ENCODE data around the gene DZIP1L.

Gene DZIP1L

DNA sequence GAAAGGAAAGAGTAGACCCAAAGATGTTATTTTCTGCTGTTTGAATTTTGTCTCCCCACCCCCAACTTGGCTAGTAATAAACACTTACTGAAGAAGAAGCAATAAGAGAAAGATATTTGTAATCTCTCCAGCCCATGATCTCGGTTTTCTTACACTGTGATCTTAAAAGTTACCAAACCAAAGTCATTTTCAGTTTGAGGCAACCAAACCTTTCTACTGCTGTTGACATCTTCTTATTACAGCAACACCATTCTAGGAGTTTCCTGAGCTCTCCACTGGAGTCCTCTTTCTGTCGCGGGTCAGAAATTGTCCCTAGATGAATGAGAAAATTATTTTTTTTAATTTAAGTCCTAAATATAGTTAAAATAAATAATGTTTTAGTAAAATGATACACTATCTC is 83.9 kb downstream of the DZIP1L start:
- no peak for DNase-seq

DNA sequence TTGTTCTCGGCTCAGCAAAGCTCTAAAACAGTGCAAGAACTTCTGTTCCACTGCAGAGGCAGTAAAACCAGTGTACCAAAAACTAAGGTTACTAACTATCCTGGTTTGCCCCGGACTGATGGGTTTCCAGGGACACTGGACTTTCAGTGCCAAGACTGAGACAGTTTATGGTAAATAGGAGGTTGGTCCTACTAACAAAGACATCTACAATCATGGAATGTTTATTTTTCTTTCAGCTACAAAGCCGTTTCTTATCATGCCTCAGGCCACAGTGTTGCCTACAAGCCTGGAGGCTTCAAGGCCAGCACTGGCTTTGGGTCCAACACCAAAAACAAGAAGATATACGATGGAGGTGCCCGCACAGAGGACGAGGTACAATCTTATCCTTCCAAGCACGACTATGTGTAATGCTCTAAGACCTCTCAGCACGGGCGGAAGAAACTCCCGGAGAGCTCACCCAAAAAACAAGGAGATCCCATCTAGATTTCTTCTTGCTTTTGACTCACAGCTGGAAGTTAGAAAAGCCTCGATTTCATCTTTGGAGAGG is 84.6 kb downstream of the DZIP1L start:
- no peak for DNase-seq

DNA sequence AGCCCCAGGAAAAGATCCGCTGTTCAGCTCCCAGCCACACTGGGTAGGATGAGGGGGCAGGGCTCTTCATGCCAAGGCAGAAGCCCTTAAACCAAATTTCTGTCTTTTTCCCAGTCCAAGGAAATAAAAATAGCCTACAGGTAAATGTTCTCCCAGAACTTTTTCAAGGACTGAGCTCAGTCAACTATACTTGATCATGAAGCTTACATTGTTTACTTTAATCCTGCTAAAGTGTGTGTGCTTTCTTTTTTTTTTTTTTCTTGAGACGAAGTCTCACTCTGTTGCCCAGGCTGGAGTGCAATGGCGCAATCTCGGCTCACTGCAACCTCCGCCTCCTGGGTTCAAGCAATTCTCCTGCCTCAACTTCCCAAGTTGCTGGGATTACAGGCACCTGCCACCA is 87.6 kb downstream of the DZIP1L start:
- DNase-seq = no peak

DNA sequence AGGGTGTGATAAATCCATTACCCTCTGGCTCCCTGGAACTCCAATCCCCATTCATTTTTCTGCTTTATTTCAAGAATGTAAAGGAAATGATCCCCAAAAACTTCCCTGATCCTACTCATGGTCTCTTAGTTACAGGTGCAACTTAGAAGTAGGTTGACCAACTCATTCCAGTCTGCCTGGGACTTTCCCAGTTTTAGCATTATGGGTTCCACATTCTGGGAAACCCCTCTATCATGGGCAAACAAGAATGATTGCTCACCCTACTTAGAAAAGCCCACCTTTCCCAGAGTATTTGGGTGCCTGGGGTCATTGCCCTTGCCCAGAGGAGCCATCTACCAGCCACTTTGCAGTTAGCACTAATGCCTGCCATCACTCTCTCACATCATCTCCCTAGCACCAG is 89.9 kb downstream of the DZIP1L start:
- DNase-seq = no peak

GRCh38 chr3:138023754-138024153 is 91.7 kb downstream of the DZIP1L start:
- no peak for DNase-seq

- DNase-seq = no peak
These were observed 95.9 kb downstream of the DZIP1L start for GRCh38 chr3:138019281-138020069.

- no peak for DNase-seq
These were observed 99.3 kb downstream of the DZIP1L start for GRCh38 chr3:138016065-138016464.

GRCh38 chr3:138012526-138012925 is 102.9 kb downstream of the DZIP1L start:
- DNase-seq = no peak

Measured in femur (tissue), 1 donor.